NT2/D1 (cell line): Measurements from ENCODE around the gene SLC39A11.

Source experiments
- DNase-seq: peaks from one replicate; pipeline ENCODE4 v3.0.0-alpha.2; 2011; ENCODE audit warnings: low read depth, low spot score
- H3K27me3 ChIP-seq: 2 replicates; pipeline ENCODE4 v1.6.0; 2011; ENCODE audit warnings: mild to moderate bottlenecking; ENCODE audit not compliant: insufficient read length, insufficient read depth
- H3K36me3 ChIP-seq: 2 replicates; pipeline ENCODE4 v1.6.1; 2011; ENCODE audit warnings: mild to moderate bottlenecking, low read length, mixed read lengths; ENCODE audit not compliant: insufficient read depth, insufficient read length
- H3K4me1 ChIP-seq: 2 replicates; pipeline ENCODE4 v1.5.1; 2011; ENCODE audit not compliant: insufficient read depth, insufficient read length
- H3K4me3 ChIP-seq: 2 replicates; pipeline ENCODE4 v1.5.1; 2011; ENCODE audit warnings: low read depth; ENCODE audit not compliant: insufficient read length
- H3K9ac ChIP-seq: 2 replicates; pipeline ENCODE4 v1.6.0; 2011; ENCODE audit warnings: low read depth; ENCODE audit not compliant: insufficient read length
- H3K9me3 ChIP-seq: 2 replicates; pipeline ENCODE4 v1.5.1; 2011; ENCODE audit warnings: mild to moderate bottlenecking, low read length; ENCODE audit not compliant: insufficient read depth
- SUZ12 ChIP-seq: IDR thresholded peaks from 2 replicates; pipeline ENCODE4 v1.6.1; 2011; ENCODE audit not compliant: insufficient read length, insufficient read depth; ENCODE audit errors: extremely low read depth
- YY1 ChIP-seq: IDR thresholded peaks from 2 replicates; pipeline ENCODE4 v1.6.1; 2011; ENCODE audit not compliant: insufficient read length, insufficient read depth
- ZNF274 ChIP-seq: IDR thresholded peaks from 2 replicates; pipeline ENCODE4 v1.6.1; 2011; ENCODE audit warnings: mild to moderate bottlenecking, low read depth, low read length

SLC39A11 gene

GRCh38 chr17:72684405-72685020, 408.0 kb downstream of the SLC39A11 start:
- H3K4me3 ChIP-seq: no peak overlapping the region
- DNase-seq: no peak
- peak overlapping the region; percentile 0 for H3K9ac ChIP-seq
- H3K27me3 ChIP-seq: no peaks in the 10 kb centered on the region
- H3K9me3 ChIP-seq: no peaks in the 10 kb centered on the region
- H3K36me3 ChIP-seq: no peaks in the 10 kb centered on the region
- TF ChIP-seq YY1: no peak
- no peak for TF ChIP-seq SUZ12
- no peak for TF ChIP-seq ZNF274
- H3K4me1 ChIP-seq: peaks cover 8% of the 10 kb centered on the region

- Histone ChIP-seq H3K4me1 (peaks cover 8% of the 10 kb centered on the region), H3K27me3 (no peaks in the 10 kb centered on the region), H3K9ac (peak overlapping the region; percentile 27), H3K9me3 (no peaks in the 10 kb centered on the region), H3K4me3 (no peak overlapping the region), H3K36me3 (no peaks in the 10 kb centered on the region)
- DNase-seq: no peak
- TF ChIP-seq ZNF274 (no peak), YY1 (no peak), SUZ12 (no peak)
These were observed 408.7 kb downstream of the SLC39A11 start for GRCh38 chr17:72683506-72684404.

GRCh38 chr17:72682605-72683004, 409.9 kb downstream of the SLC39A11 start:
- no peak for DNase-seq
- Histone ChIP-seq H3K36me3 (no peaks in the 10 kb centered on the region), H3K9ac (no peak overlapping the region), H3K27me3 (no peaks in the 10 kb centered on the region), H3K4me1 (peaks cover 8% of the 10 kb centered on the region), H3K4me3 (no peak overlapping the region), H3K9me3 (no peaks in the 10 kb centered on the region)
- TF ChIP-seq ZNF274: no peak
- no peak for TF ChIP-seq SUZ12
- no peak for TF ChIP-seq YY1

GRCh38 chr17:72681844-72682243, 410.6 kb downstream of the SLC39A11 start:
- Histone ChIP-seq H3K4me1 (peaks cover 8% of the 10 kb centered on the region), H3K9ac (no peak overlapping the region)

GRCh38 chr17:72677714-72678390, 414.6 kb downstream of the SLC39A11 start:
- Histone ChIP-seq H3K9ac (no peak overlapping the region), H3K4me3 (no peak overlapping the region), H3K9me3 (no peaks in the 10 kb centered on the region), H3K27me3 (no peaks in the 10 kb centered on the region), H3K36me3 (no peaks in the 10 kb centered on the region), H3K4me1 (no peaks in the 10 kb centered on the region)
- TF ChIP-seq YY1: no peak
- TF ChIP-seq ZNF274: no peak
- no peak for TF ChIP-seq SUZ12
- no peak for DNase-seq

More at GRCh38 chr17:72681844-72682243, 410.6 kb downstream of the SLC39A11 start:
- no peak overlapping the region for H3K4me3 ChIP-seq
- no peaks in the 10 kb centered on the region for H3K9me3 ChIP-seq
- no peaks in the 10 kb centered on the region for H3K36me3 ChIP-seq
- TF ChIP-seq SUZ12: no peak
- TF ChIP-seq ZNF274: no peak
- no peak for TF ChIP-seq YY1
- DNase-seq: no peak
- H3K27me3 ChIP-seq: no peaks in the 10 kb centered on the region

- no peak overlapping the region for H3K9ac ChIP-seq
- no peak overlapping the region for H3K4me3 ChIP-seq
- no peak for DNase-seq
- TF ChIP-seq YY1 (no peak), ZNF274 (no peak), SUZ12 (no peak)
- no peaks in the 10 kb centered on the region for H3K9me3 ChIP-seq
- H3K4me1 ChIP-seq: no peaks in the 10 kb centered on the region
- no peaks in the 10 kb centered on the region for H3K36me3 ChIP-seq
- no peaks in the 10 kb centered on the region for H3K27me3 ChIP-seq
These were observed 415.4 kb downstream of the SLC39A11 start for GRCh38 chr17:72677108-72677507.

- peaks cover 9% of the 10 kb centered on the region; the same call in 1 of the 2 replicates for H3K9me3 ChIP-seq
- H3K4me1 ChIP-seq: no peaks in the 10 kb centered on the region
- no peak overlapping the region for H3K4me3 ChIP-seq
- TF ChIP-seq YY1: no peak
- no peak for TF ChIP-seq SUZ12
- TF ChIP-seq ZNF274: no peak
- H3K27me3 ChIP-seq: no peaks in the 10 kb centered on the region
- DNase-seq: no peak
- no peak overlapping the region for H3K9ac ChIP-seq
- no peaks in the 10 kb centered on the region for H3K36me3 ChIP-seq
These were observed 419.8 kb downstream of the SLC39A11 start for GRCh38 chr17:72672729-72673128.
